DND-41 (cell line): ENCODE measurements around the gene RGL3.

Experiments
- ATAC-seq: fragments of 200-7000 bp; cut with Tn5 transposase; 3 replicates; pipeline ENCODE4 v1.9.1; 2021; ENCODE audit warnings: low read depth; ENCODE audit not compliant: insufficient read depth
- DNase-seq: peaks from one replicate; pipeline ENCODE4 v3.0.0-alpha.2; 2020
- H2AFZ ChIP-seq: 2 replicates; pipeline ENCODE4 v1.6.0; 2012; ENCODE audit warnings: low read depth, low read length
- H3K27ac ChIP-seq: 2 replicates; pipeline ENCODE4 v1.5.1; 2012; ENCODE audit warnings: low read length, inconsistent platforms
- H3K27me3 ChIP-seq: fragments of 200-600 bp; sonication (generic); 2 replicates; pipeline ENCODE4 v1.6.0; 2012; ENCODE audit warnings: low read length, mild to moderate bottlenecking, inconsistent platforms; ENCODE audit not compliant: insufficient read depth, poor library complexity
- H3K36me3 ChIP-seq: 2 replicates; pipeline ENCODE4 v1.5.1; 2012; ENCODE audit warnings: low read length, inconsistent platforms; ENCODE audit not compliant: insufficient read depth
- H3K4me1 ChIP-seq: 2 replicates; pipeline ENCODE4 v1.5.1; 2012; ENCODE audit warnings: mild to moderate bottlenecking, low read length; ENCODE audit not compliant: insufficient read depth
- H3K4me2 ChIP-seq: 2 replicates; pipeline ENCODE4 v1.6.0; 2012; ENCODE audit warnings: mild to moderate bottlenecking, moderate library complexity, low read length, inconsistent platforms; ENCODE audit not compliant: insufficient read depth
- H3K4me3 ChIP-seq, 2 experiments: fragments of 200-600 bp in 1 of 2; shearing (Covaris generic) in 1 of 2; 2 replicates each; pipeline ENCODE4 v1.5.1; 2012 to 2016; ENCODE audit warnings: inconsistent platforms in 2 of 2, low read length in 2 of 2, mild to moderate bottlenecking in 2 of 2, low read depth in 1 of 2, moderate library complexity in 1 of 2
- H3K79me2 ChIP-seq: 2 replicates; pipeline ENCODE4 v1.6.0; 2012; ENCODE audit warnings: low read length, inconsistent platforms; ENCODE audit not compliant: insufficient read depth
- H3K9ac ChIP-seq: 2 replicates; pipeline ENCODE4 v1.6.0; 2012; ENCODE audit warnings: low read depth, mild to moderate bottlenecking, inconsistent platforms, low read length, moderate library complexity
- H3K9me3 ChIP-seq: 2 replicates; pipeline ENCODE4 v1.5.1; 2012; ENCODE audit warnings: low read length, moderate library complexity, mild to moderate bottlenecking, inconsistent platforms; ENCODE audit not compliant: insufficient read depth, severe bottlenecking
- H4K20me1 ChIP-seq: 2 replicates; pipeline ENCODE4 v1.6.0; 2012; ENCODE audit warnings: low read length; ENCODE audit not compliant: insufficient read depth
- EZH2 ChIP-seq: IDR thresholded peaks from 3 replicates; pipeline ENCODE4 v1.6.1; 2012; ENCODE audit warnings: borderline replicate concordance, low read depth, mild to moderate bottlenecking, moderate library complexity, low read length, inconsistent platforms; ENCODE audit not compliant: severe bottlenecking
- TF ChIP-seq, protein P1 (sequence below): IDR thresholded peaks from 2 replicates; pipeline ENCODE4 v1.5.1; 2012; ENCODE audit warnings: borderline replicate concordance, low read length, moderate library complexity, mild to moderate bottlenecking; ENCODE audit not compliant: poor library complexity, severe bottlenecking; ENCODE audit errors: extremely low read depth

Gene RGL3

DNA sequence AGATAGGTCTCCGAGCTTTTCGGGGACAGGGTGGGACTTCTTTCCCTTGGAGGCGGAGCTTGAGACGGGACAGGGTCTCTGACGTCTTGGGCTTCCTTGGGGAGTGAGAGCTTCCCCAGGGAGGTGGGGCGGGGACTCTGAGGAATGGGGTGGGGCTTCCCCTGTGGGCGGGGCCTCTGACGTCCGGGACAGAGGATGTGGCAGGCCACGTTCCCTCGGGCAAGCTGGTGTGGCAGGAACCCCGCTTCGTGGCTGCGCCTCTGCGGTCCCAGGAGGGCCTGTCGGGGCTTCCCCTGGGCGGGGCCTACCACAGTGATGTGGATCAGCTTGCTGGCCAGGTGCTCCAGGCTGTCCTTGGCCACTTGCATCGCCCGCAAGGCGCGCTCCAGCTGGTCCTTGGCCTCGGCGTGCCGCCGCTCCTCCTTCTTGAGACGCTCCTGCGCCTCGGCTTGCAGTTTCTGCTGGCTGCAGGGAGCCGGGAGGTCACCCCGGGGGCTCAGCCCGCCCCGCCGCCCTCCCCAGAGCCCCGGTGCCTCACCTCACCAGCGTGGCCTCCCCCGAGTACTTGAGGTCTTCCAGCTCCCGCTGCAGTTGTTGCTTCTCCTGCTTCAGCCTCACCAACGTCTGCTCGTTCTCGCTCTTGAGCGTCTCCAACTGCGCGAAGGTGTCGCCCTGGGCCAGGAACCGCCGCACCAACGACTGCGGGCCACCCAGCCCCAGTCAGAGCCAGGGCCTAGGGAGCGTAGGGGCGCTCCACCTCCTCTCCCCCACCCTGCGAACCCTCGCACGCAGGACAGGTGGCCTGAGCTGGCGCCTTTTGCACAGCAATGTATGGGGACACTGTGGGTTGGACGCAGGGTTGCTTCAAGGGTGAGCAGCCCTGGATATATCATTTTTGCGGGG lies 3.3 kb upstream of the RGL3 start:
- no peaks in the 10 kb centered on the region for H3K36me3 ChIP-seq
- no peaks in the 10 kb centered on the region for H4K20me1 ChIP-seq
- no peak overlapping the region for H3K4me2 ChIP-seq
- H3K27me3 ChIP-seq = no peaks in the 10 kb centered on the region
- TF ChIP-seq, protein P1, sequence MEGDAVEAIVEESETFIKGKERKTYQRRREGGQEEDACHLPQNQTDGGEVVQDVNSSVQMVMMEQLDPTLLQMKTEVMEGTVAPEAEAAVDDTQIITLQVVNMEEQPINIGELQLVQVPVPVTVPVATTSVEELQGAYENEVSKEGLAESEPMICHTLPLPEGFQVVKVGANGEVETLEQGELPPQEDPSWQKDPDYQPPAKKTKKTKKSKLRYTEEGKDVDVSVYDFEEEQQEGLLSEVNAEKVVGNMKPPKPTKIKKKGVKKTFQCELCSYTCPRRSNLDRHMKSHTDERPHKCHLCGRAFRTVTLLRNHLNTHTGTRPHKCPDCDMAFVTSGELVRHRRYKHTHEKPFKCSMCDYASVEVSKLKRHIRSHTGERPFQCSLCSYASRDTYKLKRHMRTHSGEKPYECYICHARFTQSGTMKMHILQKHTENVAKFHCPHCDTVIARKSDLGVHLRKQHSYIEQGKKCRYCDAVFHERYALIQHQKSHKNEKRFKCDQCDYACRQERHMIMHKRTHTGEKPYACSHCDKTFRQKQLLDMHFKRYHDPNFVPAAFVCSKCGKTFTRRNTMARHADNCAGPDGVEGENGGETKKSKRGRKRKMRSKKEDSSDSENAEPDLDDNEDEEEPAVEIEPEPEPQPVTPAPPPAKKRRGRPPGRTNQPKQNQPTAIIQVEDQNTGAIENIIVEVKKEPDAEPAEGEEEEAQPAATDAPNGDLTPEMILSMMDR = no peak
- no peak for TF ChIP-seq EZH2
- H3K27ac ChIP-seq = no peak overlapping the region
- H3K79me2 ChIP-seq = no peaks in the 10 kb centered on the region
- no peak overlapping the region for H2AFZ ChIP-seq
- H3K4me3 ChIP-seq = no peak overlapping the region
- H3K9me3 ChIP-seq = peaks cover 3% of the 10 kb centered on the region
- ATAC-seq (peak; percentile 84), DNase-seq (peak; percentile 75)
- no peaks in the 10 kb centered on the region for H3K4me1 ChIP-seq
- no peak overlapping the region for H3K9ac ChIP-seq

DNA sequence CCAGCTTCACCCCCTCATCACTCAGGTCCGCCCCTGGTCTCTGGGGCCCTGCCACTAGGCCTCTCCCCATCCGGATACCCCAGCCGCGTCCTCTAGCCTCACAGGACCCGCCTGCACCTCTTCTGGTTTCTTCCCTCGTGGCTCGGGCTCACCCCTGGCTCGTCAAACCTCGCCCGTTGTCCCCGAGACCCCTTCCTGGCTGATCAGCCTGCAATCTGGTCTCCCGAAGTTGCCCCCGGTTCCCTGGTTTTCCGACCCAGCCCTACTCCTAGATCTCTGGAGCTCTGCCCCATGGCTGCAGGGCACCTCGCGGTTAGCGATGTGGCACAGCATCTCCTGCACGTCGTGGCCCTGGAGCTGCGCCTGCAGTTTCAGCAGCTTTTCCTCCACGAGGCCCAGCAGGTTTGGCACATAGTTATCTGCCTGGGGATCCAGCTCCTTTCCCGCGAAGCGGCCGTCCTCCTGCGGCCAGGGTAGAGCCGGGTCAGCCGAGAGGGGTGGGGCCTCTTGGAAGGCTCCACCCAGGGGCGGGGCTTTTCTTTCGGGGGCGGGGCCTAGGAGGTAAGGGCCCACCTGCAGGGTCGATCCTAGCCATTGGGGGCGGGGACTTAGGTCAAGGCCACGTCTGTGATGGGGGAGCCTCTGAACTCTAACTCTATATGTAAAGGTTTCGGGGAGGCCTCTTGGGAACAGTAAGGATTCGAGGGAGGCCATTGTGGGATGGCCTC lies 2.4 kb upstream of the RGL3 start:
- DNase-seq = no peak
- H3K4me1 ChIP-seq = no peaks in the 10 kb centered on the region

DNA sequence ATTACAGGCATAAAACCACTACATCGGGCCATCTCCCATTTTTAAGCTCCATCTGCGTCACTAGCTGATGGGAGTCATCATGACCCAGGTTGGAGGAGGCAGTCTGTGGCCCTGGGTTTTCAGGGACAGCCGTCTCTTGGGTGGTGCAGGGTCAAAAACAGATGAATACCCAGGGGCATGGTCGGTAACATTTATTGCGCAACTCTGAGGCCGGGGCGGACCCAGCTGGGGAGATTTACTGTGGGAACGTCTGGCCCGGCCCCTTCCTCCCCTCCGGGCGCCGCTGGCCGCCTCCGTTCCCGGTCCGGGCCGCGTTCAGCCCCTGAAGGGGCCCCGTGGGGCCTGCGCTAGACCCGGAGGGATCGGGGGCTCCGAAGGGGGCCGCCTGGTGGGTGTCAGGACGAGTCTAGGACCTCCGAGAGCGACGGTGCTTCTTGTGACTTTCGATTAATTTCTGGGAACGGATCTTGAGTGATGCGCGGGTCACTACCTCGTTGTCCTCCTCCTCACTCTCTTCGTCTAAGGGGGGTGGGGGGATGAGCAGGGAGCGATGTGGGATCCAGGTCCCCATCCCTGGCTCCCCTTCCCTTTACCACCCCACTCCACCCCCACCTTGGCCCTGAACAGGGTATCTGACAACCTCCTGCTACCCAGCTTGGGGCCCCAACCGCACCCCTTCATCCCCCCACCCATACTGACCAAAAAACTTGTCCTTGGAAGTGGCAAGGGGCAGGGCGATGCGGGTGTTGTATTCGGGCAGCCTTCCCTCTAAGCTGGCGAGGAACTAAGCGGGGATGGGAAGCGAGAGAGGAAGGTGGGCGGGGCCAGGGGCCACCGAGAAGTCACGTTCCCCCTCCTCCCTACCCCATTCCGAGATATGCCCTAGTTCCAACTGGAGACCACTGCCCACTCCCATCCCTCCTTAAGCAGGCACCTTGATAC lies 1.6 kb upstream of the RGL3 start:
- Histone ChIP-seq H3K4me2 (no peak overlapping the region), H2AFZ (no peak overlapping the region), H3K9me3 (peaks cover 3% of the 10 kb centered on the region), H4K20me1 (no peaks in the 10 kb centered on the region), H3K36me3 (no peaks in the 10 kb centered on the region), H3K27me3 (no peaks in the 10 kb centered on the region), H3K79me2 (no peaks in the 10 kb centered on the region), H3K27ac (no peak overlapping the region), H3K4me3 (no peak overlapping the region), H3K9ac (no peak overlapping the region), H3K4me1 (no peaks in the 10 kb centered on the region)
- DNase-seq (no peak), ATAC-seq (no peak)
- TF ChIP-seq, protein P1 = no peak
- no peak for TF ChIP-seq EZH2

More for the DNA sequence above, 2.4 kb upstream of the RGL3 start:
- H2AFZ ChIP-seq = no peak overlapping the region
- no peak overlapping the region for H3K4me2 ChIP-seq
- H3K4me3 ChIP-seq = no peak overlapping the region
- TF ChIP-seq, protein P1 = no peak
- no peak for TF ChIP-seq EZH2
- H3K27me3 ChIP-seq = no peaks in the 10 kb centered on the region
- H3K27ac ChIP-seq = no peak overlapping the region
- no peaks in the 10 kb centered on the region for H4K20me1 ChIP-seq
- ATAC-seq = 0 out of 3 replicates have a peak, but pooled peaks have one; percentile 30
- no peak overlapping the region for H3K9ac ChIP-seq
- H3K9me3 ChIP-seq = peaks cover 3% of the 10 kb centered on the region
- no peaks in the 10 kb centered on the region for H3K79me2 ChIP-seq
- H3K36me3 ChIP-seq = no peaks in the 10 kb centered on the region
